ENCODE measurements around the gene MISP3.

- TF ChIP-seq CBX8 (IDR thresholded peaks at IDR 0.05) (no peak), MAZ (IDR thresholded peaks at IDR 0.05; ENCODE audit: borderline replicate concordance, low read depth, low read length) (no peak), REST (IDR thresholded peaks at IDR 0.05) (no peak), BCL3 (IDR thresholded peaks at IDR 0.05) (no peak), CTCF (IDR thresholded peaks at IDR 0.05) (no peak), ZC3H11A (IDR thresholded peaks at IDR 0.05) (no peak), HEYL (CRISPR knock-in tag; IDR thresholded peaks at IDR 0.05) (no peak), KDM1A (IDR thresholded peaks at IDR 0.05; ENCODE audit: low read depth) (no peak), JUNB (IDR thresholded peaks at IDR 0.05) (no peak), BHLHE40 (IDR thresholded peaks at IDR 0.05; ENCODE audit: low read depth, low read length) (no peak), HOXA7 (CRISPR knock-in tag; IDR thresholded peaks at IDR 0.05) (no peak), SMC3 (IDR thresholded peaks at IDR 0.05) (no peak)
Observed at GRCh38 chr19:14091813-14092462, 19.4 kb downstream of the MISP3 start.
